SHP77 (cell line): ENCODE data around the gene MDFI.
A peak's percentile ranks its signal among the peaks of the same experiment; 100 is the strongest.
"Not testable (repeated sequence)": the region's sequence is repeated elsewhere in the genome, so short reads cannot be mapped to it uniquely, and the experiment has no call there.

Experiments used
- DNase-seq, 2 experiments: peaks; one replicate each; lab custom pipeline; 2025; lab: John Stamatoyannopoulos, UW

The MDFI gene

GRCh38 chr6:41602864-41603608, 35.2 kb upstream of the MDFI start:
- DNase-seq: peak; percentile 79 to 84

- DNase-seq: no peak
These were observed 34.3 kb upstream of the MDFI start for GRCh38 chr6:41604006-41604405.

GRCh38 chr6:41605649-41606048, 32.6 kb upstream of the MDFI start:
- no peak for DNase-seq

GRCh38 chr6:41607036-41607435, 31.2 kb upstream of the MDFI start:
- DNase-seq: no peak

- no peak for DNase-seq
These were observed 30.5 kb upstream of the MDFI start for GRCh38 chr6:41607736-41608135.

GRCh38 chr6:41608443-41609151, 29.7 kb upstream of the MDFI start:
- DNase-seq: no peak

- no peak for DNase-seq
These were observed 23.6 kb upstream of the MDFI start for GRCh38 chr6:41614715-41615114.

- no peak for DNase-seq
These were observed 23.0 kb upstream of the MDFI start for GRCh38 chr6:41615311-41615710.

- no peak for DNase-seq
These were observed 19.7 kb upstream of the MDFI start for GRCh38 chr6:41618598-41618997.

- not testable (repeated sequence) for DNase-seq
These were observed 19.1 kb upstream of the MDFI start for GRCh38 chr6:41619193-41619592.

GRCh38 chr6:41621367-41621766, 16.9 kb upstream of the MDFI start:
- no peak for DNase-seq

- no peak for DNase-seq
These were observed 16.5 kb upstream of the MDFI start for GRCh38 chr6:41621802-41622201.

GRCh38 chr6:41622206-41622988, 15.9 kb upstream of the MDFI start:
- DNase-seq: no peak

- no peak for DNase-seq
These were observed 14.9 kb upstream of the MDFI start for GRCh38 chr6:41623330-41623729.

- DNase-seq: no peak
These were observed 13.5 kb upstream of the MDFI start for GRCh38 chr6:41624621-41625380.

- no peak for DNase-seq
These were observed 12.8 kb upstream of the MDFI start for GRCh38 chr6:41625442-41625841.

GRCh38 chr6:41626022-41626421, 12.2 kb upstream of the MDFI start:
- no peak for DNase-seq

- no peak for DNase-seq
These were observed 11.4 kb upstream of the MDFI start for GRCh38 chr6:41626917-41627316.

GRCh38 chr6:41629128-41629527, 9.1 kb upstream of the MDFI start:
- no peak for DNase-seq

GRCh38 chr6:41630069-41630468, 8.2 kb upstream of the MDFI start:
- no peak for DNase-seq

GRCh38 chr6:41630946-41631345, 7.3 kb upstream of the MDFI start:
- no peak for DNase-seq

GRCh38 chr6:41633056-41633634, 5.1 kb upstream of the MDFI start:
- no peak for DNase-seq
